Globus pallidus (tissue), 1 donor: ENCODE measurements around the gene GAS1.
A peak's percentile ranks its signal among the peaks of the same experiment; 100 is the strongest.

ENCODE experiments used
- DNase-seq: peaks from one replicate; pipeline ENCODE4 v3.0.0-alpha.2; 2015; ENCODE audit warnings: low spot score

The GAS1 gene, protein sequence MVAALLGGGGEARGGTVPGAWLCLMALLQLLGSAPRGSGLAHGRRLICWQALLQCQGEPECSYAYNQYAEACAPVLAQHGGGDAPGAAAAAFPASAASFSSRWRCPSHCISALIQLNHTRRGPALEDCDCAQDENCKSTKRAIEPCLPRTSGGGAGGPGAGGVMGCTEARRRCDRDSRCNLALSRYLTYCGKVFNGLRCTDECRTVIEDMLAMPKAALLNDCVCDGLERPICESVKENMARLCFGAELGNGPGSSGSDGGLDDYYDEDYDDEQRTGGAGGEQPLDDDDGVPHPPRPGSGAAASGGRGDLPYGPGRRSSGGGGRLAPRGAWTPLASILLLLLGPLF

DNA sequence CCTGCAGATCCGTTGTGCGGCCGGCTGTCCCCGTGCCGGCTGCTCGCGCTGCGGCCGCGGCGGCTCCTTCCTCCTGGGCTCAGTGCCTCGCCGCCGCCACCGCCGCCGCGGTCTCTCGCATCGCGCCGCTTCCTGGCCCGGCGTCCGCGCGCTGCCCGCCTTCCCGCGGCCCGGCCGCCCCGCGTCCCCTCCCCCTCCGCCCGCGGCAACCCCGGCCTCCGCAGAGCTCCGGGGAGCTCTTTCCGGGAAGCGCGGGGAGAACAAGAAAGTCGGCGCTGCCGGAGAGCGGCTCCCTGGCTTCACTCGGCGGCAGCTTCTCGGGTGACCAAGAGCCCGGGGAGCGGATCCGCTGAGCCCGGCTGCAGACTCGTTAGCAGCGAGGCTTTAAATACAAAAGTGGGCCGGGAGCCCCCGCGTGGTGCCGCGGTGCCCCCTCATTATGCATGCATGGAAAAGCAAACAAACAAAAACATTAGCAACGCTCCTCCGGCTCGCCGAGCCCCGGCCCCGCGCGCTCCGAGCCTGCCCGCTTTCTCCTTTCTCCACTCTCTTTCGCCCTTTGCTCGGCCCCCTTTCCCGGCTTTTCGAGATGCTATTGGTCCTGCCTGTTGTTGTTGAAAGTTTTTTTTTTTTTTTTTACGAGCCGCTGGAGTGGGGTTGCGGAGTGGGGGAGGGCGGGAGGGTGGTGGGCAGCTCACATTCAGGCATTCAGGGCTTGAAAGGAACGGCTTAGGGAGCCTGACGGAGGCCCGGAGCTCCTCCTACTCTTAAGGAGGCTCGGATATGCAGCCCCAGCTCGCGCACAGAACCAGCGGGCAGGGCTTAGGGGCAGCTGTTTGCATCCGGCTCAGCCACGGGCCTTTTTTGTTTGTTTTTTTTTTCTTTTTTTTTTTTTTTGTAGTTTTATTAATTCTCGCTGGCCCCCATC is at the start of gene GAS1:
Gene GAS1, minus strand, starts transcription at position 361 of the 928 bp plus-strand sequence. CDS start 727 bp downstream, outside the sequence.
- DNase-seq = peak; percentile 97

DNA sequence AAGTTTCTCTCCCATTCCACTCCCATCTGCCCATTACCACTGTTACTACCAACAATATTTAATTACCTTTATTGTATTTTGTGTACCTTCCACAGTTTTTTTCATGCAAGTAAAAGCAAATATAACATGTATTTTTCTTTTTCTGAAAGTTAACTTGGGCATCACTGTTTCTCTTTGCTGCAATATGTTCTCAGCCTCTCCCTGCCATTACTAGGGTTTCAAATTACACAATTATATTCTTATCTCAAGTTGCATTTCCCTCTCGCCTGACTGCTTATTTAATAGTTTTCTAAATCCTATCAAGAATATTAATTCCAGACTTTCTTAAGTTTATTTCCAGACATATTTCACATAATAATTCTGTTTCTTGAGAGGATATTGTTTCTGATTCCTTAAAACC is 46.9 kb upstream of the GAS1 start:
- no peak for DNase-seq

DNA sequence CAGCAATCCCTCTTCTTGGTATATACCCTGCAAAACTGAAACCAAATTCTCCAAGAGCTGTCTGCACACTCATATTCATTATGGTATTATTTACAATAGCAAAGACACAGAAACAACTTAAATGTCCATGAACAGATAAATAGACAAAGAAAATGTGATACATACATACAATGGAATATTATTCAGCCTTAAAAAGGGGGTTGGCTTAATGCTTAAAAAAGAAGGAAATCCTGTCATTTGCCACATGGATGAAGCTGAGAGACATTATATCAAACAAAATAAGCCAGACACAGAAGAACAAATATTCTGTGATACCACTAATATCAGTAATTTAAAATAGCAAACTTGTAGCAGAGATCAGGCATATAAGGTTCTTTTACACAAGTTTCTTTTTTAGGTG is 46.5 kb upstream of the GAS1 start:
- DNase-seq = no peak

DNA sequence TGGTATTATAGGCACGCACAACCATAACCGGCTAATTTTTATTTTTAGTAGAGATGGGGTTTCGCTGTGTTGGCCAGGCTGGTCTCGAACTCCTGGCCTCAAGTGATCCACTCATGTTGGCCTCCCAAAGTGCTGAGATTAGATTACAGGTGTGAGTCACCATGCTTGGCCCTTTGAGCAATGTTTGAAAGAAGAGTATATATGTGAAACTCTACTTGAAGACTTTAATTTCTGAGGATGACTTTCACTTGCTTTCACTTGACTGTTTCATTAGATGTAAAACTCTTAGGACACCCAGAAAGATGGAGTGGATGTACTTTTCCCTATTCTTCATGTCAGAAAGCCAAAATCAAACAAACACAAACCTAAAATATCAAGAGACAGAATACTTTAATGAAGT is 43.8 kb upstream of the GAS1 start:
- DNase-seq = no peak

DNA sequence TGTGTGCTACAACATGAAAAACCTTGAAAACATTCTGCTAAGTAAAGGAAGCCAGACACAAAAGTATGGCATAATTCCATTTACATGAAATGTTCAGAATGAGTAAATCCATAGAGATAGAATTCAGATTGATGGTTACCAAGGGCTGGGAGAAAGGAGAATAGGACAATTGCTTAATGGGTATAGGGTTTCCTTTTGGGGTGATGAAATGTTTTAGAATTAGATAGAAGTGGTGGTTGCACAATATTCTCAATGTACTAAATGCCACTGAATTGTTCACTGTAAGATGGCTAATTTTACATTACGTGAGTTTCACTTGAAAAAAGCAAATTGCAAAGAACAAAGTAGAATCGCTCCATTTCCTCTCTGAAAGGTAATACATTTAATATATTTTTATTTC is 43.0 kb upstream of the GAS1 start:
- DNase-seq = no peak

DNA sequence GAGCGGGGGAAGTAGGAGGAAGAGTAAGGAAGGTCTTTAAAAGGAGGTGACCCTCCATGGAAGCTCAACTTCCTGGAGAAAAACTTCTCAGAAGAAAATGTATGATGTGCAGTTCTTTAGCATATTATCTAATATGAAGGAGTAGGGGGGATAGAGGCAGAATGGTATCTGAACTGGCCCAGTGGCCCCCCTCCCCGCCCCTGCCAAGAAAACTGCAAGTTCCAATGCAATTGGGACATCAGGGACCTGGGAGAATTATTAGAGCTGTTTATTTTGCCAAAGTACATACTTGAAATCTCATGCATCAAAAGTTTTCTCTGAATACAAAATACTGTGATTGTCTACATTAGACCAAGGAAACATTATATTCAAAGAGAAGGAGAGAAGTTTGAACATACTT is 40.6 kb upstream of the GAS1 start:
- no peak for DNase-seq

DNA sequence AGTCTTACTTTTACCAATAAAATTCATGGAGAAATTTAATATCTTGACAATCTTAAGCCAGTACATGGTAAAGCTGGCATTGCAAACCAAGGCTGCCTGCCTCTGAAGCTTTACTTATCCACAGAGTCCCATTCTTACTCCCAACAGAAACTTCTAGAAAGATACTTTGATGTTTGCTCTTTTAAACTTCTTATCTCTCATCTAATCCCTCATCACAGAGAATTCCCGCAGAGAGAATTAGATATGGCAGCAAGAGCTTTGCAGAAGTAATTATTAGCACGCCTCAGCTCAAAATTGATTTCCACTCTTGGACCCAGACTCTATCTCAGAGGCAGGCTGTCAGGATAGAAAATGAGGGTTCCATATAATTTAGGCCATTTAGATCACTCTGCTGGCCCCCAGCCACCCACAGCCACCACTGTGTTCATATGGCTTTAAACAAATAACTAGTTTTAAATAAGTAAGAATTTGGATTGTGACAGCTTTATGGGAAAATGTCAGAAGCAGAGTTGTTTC is 37.9 kb upstream of the GAS1 start:
- no peak for DNase-seq

DNA sequence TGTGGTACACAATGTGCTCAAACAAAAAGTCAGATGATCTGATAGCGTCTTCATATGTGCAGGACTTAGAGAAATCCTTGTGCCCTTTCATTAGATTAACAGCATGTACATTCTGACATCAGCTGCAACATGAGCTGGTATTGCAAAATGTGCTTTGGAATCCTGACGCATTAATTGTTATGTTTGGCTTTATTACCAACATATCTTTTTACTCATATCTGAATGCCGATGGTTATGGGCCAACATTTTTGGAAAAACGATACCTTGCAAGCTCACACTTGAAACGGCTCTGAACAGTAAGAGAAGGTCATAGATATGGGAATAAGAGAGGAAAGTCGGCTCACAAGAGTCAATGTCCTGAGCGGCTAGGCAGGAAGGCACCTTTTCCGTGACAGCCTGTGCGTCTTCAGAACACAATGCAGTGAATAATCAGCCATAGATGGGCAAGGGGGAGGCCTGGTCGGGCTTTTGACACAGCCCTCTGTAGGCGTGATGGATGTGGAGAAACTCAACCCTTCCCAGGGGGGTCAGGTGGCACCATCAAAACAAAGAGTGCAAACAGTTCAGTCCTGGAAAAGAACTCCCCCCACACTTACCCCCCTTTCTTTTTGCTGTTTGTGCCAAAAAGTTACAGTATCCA is 36.4 kb upstream of the GAS1 start:
- no peak for DNase-seq

DNA sequence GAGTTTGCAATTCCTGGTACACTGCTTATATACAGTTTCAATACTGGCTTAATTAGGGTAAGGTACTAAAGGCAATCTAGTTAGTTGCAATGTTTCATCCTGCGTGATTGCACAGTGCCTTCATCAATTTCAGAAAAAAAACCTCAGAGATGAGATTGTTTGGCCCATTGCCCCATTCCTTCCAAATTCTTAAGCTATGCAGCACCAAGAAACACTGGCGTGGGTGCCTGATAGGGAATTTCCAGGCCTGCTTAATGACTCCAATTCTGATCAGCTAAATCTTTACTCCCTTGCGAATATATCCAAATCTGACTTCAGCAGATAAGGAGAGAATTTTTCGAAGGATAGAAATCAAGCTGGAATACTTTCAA is 35.9 kb upstream of the GAS1 start:
- DNase-seq = no peak

DNA sequence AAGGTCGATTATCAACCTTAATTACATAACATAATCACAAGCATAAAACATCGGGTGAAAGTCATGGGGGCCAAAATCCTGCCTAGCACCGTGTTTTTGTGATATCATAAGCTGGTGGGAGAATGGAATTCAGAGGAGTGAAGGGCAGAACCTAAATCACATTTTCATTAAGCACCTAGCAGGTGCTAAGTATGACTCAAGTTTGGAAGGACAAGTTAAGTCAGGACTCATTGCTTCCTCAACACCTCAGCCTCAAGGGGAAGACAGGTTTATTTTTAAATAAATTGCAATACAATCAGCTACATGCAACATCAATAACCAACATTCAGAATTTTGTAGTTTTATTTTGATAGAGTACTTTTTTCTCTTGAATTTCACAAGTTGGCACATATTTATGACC is 33.5 kb upstream of the GAS1 start:
- no peak for DNase-seq

DNA sequence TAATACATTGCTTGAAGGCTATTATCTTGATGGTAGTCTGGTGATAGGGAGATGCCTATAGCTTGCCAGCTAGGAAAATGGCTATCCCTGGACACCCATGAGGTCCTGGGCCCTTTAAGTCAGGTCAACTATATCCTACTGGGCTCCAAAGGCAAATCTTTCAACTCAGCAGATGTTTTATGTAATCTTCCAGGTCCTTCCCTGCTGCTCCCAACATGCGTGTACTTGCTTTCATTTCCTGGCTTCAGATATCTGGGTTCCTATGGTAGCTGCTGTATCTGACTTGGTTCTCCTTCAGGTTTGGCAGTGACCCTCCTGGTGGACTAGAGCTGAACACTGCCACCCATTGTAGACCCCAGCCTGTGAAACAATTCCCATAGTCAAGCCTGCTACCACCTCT is 32.4 kb upstream of the GAS1 start:
- DNase-seq = no peak

DNA sequence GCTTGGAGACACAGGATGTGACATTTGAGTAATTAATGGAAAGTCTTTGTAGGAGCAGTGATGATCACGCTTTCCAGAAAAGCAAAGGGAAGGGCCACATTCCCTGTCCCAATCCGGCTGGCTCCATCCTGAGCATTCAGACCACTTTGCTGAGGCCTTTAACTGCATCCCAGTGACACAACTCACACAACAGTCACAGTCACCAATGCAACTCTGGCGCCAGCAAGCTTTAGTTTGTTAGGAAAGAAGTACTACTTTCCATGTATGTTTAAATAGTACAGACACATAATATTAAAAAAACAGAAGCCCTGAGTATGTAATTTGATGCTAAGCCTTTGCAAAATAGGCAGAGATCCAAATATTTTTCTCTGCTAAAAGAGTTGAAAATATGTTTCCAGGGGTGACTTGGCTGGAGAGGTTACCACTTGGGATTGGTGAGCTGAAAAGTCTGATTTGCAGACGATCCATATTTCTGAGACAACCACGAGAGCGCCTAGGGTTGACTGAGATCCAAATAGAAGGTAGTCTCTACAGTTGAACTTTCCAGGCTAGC is 31.7 kb upstream of the GAS1 start:
- DNase-seq = no peak

DNA sequence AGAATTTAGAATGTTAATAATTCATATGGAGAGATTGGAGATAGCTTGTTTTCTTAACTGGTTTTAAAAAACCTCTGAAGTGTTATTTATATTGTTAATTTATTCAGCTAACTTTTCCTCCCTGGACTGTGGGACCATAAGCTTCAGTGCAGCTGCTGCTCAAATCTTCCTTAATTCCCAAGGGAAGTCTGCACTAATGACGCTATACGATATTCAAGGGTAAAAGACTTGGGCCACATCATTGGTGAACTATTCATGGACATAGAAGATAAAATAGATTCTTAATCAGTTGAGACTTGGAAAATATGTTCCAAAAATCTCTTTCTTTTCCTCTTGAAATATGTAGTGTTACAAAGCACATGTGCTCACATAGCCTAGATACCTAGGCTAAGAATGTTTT is 31.1 kb upstream of the GAS1 start:
- no peak for DNase-seq

DNA sequence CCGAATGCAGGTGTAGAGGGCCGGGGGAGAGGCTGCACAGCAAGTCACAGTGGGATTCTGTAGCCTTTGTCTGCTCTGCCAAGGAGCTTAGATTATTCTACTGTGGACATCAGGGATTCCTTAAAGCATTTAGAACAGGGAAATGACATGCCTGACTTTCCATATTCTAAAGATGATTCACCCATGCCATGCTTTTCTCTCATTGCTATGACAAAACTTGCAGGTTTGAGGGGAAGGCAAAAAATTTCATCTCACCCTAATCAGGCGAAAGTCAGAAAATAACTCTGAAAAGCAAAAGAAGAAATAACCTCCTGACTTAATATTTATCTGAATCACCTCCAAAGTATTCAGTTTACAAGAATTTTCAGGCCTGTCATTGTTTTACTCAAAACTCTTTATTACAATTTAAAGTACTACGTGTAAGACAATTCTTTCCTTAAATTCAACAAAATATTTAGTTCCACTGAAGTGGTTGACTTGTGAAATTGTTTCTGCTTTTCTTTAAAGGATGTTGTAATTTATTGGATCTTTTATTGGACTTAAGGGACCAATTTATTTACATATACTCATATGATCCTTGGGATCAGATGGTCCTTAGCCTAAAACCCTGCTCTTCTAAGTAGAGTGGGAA is 30.0 kb upstream of the GAS1 start:
- DNase-seq = no peak

DNA sequence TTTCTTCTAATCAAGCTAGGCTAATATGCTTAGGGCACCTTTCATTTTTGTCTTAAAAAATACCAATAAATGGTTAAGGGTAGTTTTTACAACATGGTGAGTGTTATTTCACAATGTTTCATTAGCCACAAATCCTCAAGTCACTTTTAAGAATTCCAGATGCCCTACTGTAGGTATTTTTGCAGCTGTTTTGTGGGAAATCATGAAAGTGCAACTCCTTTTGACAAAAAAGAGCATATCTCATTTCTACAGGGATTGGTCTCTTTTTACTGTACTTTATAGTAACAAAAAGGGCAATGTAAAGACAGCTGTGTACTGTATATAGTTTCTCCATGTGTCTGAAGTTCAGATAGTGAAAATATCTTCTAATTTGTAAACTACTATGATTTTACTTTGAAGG is 28.3 kb upstream of the GAS1 start:
- no peak for DNase-seq

DNA sequence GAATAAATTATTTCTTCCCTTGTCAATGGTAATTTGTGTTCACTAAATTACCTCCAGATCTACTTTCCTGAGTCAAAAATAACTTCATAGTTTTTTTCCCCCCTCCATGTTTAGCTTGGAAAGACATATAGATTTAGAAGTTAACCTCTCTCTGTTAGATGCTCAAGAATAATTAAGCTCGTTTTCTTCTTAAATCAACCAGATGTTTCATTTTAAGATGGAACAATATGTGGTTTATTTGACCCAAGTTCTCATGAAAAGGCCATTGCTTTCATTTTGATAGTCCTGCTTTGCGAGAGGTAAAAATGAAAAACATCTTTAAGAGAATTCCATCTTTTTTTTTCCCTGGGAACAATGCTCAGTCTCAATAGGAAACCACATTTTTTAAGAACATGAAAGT is 27.7 kb upstream of the GAS1 start:
- DNase-seq = no peak

DNA sequence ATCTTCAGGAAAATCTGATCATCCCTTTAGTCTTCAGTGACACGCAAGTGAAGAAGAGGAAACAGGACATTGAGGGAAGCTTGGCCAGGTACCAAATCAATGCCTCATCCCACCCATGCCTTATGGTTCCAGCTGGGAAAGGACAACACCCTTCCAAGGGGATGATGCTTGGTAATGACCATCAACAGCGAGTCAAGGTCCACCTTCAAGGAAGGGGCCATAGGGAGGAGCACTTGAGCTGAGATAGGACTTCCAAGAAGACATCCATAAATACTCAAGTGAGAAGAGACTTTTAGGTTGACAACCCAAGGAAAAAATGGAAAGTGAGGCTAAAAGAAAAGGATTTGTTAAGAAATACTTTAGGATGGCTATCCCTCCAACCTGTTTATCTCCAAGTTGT is 27.1 kb upstream of the GAS1 start:
- DNase-seq = peak; percentile 11

DNA sequence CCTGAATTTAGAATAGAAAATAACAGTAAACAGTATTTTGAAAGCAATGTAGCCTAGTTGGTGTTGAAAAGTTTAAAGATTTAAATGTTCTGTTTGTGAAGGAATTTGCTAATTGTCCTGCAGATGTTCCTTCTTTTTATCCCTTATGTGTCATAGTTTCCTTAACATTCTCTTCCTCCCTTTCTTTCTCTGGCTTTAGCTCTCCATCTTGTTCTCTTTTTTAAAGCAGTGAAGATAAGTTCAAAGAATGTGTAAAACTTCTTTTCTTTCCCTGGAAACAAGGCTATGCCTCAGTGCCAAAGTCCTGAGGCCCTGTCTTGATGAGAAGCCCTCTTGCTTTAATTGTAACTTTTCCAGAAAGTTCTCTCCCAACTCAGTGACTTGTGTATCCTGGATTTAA is 24.4 kb upstream of the GAS1 start:
- no peak for DNase-seq

DNA sequence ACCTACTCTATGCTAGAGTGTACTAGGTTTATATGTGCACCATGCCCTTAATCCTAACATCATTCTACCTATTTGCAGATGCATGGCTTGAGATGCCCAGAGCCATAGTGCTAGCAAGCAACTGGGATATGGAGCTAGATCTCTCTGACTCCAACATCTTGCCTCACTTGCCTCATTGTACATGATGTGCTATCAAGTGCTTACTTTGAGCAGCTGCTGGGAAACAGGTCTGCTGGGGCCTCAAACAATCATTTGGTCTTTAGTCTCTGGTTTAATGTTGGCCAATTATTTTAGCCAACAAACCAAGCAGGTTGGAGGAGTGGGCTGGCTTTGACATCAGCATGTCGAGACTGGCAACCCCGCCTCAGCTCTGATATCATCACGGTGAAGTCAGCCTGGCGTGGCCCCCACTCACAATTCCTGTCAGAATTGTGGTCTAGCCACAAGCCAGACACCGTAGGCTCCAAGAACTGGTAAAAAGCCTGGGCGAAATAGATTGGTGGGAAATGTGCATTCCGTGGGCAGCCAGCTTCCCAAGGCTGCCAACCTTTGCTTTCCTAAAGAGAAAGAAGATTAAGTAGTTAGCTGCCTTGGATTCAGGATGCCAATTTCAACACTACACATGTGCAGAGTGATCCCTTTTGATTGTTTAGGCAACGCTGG is 21.1 kb upstream of the GAS1 start:
- DNase-seq = no peak

DNA sequence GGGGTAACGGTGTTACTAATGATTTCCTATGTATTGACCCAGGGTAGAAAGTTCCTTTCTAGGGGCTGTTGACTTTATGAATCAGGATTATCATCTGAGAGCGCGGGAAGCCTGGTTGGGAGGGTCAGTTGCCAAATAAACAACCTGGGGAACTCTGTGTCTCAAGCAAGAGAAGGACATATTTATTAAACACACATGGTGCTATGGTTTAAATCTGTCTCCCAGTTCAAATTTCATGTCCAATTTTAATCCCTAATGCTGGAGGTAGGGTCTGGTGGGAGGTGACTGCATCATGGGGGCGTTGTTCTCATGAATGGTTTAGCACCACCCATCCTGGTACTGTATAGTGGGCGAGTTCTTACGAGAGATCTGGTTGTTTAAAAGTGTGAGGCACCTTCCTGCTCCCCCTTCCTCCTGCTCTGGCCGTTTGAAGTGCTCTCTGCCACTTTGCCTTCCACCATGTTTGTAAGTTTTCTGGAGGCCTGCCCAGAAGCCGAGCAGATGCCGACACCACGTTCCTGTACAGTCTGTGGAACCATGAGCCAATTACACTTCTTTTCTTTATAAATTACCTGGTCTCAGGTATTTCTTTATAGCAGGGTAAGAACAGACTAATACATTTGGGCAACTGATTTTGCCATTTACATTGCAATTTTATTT is 19.7 kb upstream of the GAS1 start:
- DNase-seq = no peak
